NCI-H460 (cell line): ENCODE data around the gene SLF2. TPM values are rescaled to one million over a fixed set of nuclear protein-coding genes. Genes with fewer than 3 reads are reported as not detected.

ENCODE experiments used
- DNase-seq: peaks from one replicate; pipeline ENCODE4 v3.0.0-alpha.2; 2016; ENCODE audit warnings: low read depth; ENCODE audit errors: extremely low read depth
- total RNA-seq: library from RNA; depleted of rRNA; stranded (reverse); fragments of >200 nt; shearing (Covaris generic); gene quantifications from 2 replicates; pipeline ENCODE4 v1.2.3, GENCODE V29; 2014

Gene SLF2
- total RNA-seq, 1 experiment from 2014 or later: 26.1 TPM

DNA sequence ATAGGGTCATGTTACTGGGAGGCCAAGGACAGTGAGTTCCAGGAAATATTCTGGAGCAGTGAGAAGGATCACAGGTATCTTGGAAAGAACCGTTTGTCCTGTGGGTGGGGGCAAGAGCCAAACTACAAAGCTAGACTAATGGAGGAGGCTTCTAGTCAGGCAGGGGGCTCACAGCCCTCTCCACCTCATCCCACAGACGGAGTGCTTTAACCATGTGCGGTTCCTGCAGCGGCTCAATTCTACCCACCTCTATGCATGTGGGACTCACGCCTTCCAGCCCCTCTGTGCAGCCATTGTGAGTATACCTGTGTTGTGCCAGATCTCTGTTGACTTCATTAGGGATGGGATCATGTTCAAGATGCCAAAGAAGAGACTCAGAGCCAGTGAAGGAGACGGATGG lies 64.7 kb downstream of the SLF2 start:
- no peak for DNase-seq

DNA sequence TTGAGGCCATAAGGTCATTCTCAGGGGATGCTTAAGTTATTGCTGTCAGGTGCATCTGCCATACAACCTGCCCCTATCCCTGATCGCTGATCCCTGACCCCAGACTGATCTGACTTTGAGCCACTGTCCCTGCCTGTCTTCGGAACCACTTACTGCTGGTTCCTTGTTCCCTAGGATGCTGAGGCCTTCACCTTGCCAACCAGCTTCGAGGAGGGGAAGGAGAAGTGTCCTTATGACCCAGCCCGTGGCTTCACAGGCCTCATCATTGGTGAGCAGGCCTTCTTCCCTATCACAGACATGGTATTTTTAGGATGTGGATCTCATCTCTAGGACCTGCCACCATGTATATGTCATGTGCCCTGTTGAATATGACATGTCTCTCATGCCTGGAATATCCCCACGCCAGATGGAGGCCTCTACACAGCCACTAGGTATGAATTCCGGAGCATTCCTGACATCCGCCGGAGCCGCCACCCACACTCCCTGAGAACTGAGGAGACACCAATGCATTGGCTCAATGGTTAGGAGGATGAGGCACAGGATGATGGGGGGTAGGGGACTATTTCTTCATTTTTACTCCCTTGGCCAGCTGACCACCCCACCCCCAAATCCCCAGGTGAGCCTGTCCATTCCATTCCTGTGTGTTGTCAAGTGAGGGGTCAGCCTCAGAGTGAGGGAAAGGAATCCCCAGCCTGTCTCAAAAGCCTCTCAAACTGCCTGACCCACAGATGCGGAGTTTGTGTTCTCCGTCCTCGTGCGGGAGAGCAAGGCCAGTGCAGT lies 65.5 kb downstream of the SLF2 start:
- no peak for DNase-seq

DNA sequence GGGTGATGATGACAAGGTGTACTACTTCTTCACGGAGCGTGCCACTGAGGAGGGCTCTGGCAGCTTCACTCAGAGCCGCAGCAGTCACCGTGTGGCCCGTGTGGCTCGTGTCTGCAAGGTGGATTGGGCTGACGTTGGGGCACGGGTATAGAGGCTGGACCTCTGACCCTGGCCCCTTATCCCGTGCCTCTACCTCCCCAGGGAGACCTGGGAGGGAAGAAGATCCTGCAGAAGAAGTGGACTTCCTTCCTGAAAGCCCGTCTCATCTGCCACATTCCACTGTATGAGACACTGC lies 66.1 kb downstream of the SLF2 start:
- no peak for DNase-seq

DNA sequence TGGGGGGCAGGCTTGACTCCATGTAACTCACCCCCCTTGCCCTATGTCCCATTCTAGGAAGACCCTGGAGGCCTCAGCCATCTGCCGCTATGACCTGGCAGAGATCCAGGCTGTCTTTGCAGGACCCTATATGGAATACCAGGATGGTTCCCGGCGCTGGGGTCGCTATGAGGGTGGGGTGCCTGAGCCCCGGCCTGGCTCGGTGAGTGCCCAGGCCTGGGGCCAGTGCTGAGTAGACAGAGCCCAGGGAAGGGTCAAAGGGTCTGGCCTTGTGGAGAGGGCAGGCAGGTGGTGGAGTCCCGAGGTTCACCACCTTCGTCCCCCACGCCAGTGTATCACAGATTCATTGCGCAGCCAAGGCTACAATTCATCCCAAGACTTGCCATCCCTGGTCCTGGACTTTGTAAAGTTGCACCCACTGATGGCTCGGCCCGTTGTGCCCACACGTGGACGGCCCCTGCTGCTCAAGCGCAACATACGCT lies 67.1 kb downstream of the SLF2 start:
- no peak for DNase-seq

DNA sequence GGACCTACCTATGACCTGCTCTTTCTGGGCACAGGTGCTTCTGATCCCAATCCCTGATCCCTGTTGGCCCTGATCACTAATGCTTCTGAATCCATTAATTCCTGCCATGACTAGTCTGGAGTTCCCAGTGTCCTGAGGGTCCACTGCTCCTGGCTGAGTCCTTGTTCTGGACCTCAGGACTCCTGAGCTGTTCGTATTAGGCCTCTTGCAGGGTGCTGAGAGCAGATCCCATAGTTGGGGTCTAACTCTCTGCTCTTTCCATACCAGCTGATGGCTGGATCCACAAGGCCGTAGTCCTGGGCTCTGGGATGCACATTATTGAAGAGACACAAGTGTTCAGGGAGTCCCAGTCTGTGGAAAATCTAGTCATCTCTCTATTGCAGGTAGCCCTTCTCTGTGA lies 67.5 kb downstream of the SLF2 start:
- no peak for DNase-seq

DNA sequence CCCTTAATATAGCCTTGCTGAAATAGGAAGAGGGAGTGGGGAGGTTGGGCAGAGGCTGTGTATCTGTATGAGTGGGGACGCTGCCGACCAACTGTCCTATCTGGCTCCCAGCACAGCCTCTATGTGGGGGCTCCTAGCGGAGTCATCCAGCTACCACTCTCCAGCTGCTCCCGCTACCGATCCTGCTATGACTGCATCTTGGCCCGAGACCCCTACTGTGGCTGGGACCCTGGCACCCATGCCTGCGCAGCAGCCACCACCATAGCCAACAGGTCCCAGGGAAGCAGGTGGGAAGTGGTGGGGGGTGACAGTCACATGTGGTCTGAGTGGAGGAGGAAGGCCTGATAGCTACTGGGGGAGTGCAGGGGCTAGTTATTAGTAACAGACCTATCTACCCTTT lies 67.9 kb downstream of the SLF2 start:
- DNase-seq: no peak

DNA sequence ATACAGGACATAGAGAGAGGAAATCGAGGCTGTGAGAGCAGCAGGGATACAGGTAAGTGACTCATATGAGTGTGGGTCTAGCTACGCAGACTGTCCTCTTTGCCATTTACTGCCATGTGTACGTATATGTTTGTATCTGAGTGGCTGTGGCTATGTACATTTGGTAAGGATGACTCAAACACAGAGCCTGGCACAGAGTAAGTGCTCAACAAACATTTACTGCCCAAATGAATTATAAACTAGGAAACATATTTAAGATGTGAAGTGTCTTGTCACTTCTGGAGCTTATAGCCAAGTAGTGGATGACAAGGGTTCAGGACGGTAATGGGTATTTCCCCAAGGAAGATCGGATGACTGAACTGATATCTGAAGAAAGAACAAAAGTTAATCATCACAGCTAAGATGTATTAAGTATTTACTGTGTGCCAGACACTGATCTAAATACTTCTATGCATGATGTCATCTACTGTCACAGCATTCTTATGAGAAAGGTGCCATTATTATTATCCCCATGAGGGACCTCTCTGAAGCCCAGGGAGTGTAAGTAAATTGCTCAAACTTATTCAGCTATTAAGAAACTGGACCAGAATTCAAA lies 68.5 kb downstream of the SLF2 start:
- no peak for DNase-seq

DNA sequence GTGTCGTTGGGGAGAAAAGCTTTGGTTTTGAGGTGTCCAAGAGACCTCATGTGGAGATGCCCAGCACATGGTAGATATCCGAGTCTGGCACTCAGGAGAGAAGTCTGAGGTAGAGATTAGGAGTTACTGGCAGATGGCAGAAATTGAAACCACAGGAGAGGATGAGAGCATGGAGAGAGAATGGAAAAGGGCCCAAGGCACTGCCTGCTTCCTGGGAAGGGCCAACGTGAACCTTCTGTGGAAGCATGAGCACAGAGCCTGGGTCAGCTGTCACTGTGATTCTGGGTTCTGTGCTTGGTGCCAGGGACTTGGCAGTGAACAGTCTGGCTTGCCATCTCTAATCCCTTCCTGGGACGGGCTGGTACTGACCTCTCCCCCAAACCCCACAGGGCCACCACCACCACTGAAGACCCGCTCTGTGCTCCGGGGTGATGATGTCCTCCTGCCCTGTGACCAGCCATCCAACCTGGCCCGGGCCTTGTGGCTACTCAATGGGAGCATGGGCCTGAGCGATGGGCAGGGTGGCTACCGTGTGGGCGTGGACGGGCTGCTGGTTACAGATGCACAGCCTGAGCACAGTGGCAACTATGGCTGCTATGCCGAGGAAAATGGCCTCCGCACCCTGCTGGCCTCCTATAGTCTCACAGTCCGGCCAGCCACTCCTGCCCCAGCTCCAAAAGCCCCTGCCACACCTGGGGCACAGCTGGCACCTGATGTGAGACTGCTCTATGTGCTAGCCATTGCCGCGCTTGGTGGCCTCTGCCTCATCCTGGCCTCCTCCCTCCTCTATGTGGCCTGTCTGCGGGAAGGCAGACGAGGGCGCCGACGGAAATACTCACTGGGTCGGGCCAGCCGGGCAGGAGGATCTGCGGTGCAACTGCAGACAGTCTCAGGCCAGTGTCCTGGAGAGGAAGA lies 70.4 kb downstream of the SLF2 start:
- no peak for DNase-seq

DNA sequence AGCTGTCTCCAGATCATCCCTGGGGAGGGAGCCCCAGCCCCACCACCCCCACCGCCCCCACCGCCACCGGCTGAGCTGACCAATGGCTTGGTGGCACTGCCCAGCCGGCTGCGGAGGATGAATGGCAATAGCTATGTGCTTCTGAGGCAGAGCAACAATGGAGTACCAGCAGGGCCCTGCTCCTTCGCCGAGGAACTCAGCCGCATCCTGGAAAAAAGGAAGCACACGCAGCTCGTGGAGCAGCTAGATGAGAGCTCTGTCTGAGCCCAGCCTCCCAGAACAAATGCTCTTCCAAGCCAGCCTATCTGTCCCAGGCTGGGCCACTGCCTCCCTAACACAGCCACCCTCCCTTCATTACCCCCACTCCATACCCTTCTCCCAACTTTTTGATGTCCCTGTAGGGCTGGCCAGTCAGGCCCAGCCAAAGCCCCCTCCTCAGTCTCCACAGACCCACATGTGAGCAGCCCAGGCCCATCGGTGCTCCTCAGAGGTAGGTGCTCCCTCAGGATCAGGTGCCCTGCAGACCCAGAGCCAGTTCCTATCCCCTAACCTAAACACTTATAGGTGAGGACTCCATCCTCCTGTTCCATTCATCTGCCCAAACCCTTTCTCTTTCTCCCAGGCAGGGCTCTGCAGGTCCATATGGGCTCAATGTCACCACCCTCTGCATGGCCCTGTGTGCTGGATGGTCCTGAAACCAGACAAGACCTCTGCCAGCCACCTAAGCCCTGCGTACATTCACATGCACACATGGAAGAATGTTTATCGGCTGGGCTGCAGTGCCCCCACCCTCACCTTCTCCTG lies 71.3 kb downstream of the SLF2 start:
- DNase-seq: no peak

DNA sequence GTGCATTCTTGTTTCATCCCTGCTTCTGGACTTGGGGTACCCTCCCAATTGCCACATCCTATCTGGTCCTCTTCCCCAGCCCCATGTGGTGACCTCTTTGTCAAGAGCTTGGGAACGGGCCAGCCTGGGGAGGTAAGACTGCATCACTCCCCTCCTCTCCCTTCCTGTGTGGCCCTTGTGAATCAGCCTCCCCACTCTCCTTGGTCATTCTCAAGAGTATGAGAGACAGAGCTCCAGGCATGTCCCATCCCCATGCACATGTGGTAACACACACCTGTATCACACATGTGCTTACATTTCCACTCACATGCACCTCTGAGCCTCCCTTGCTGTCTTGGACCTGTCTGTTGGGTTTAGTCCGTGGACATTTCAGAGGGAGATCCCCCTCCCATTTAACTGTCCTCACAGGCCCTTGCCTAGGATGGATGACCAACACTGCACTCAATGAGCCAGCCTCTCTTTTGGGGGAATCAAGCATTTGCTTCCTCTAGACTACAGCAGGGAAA lies 72.0 kb downstream of the SLF2 start:
- no peak for DNase-seq

DNA sequence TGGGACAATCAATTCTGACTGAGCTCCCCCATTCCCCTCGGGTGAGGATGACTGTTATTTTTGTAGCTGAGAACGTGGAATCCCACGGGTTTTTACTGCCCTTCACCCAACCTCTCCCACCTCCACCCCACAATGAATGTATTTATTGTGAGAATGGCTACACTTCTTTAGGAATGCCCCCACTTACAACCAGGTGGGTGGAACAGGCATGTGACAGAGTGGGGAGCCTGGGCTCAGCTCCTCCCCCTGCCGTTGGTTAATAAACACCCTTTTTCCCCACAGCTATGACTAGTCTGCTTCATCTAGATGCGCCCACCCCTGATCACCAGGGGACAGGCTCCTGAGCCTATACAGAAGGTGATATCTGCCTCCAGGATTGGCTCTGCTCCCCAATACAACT lies 72.6 kb downstream of the SLF2 start:
- DNase-seq: no peak

DNA sequence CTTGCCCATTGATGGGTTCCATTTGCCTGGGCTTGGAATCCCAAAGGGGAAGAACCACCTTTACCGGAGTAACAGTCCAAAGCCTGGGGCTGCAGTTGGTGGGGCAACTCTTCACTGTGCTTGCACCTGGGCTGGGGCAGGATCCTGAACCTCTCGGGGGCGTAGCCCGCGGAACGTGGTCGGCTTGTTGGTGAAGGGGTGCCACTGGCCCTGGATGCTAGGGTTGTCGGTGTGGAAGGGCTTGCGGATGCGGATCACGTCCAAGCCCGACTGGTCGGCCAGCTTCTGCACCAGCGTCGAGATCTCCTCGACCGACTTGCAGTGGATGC lies 73.8 kb downstream of the SLF2 start:
- DNase-seq: no peak

DNA sequence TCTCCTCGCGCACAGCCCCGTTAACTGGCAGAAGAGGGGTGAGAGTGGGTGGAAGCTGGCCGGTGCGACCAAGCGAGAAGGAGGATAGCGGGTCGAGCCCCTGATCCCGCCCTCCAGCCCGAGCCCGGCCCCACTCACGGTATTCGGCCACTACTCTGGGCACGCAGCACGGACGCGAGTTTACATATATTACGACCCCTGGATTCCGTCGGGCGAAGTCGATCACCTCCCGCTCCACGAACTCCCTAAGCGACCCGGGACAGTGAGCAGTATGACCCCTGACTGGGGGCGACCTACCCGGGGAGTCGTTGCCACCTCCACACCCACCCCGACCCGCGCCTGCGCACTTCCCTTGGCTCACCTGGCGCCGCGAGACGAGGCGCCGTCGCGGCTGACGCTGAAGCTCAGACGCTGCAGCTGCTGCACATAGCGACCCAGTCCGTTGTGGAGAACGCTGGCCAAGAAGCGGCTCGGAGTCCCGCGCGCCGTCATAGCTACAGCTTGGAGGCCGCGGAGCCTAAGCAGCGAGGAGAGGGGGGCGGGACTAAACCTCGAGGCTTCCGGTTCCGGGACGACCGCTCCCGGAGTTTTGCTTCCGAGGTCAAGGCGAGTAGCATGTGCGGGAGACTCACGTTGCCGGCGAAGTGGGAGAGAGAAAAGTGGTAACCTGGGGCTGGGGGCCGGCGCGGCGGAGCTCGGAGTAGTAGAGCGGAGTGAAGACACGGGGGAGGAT lies 74.4 kb downstream of the SLF2 start, which contains the start of the genes MRPL43 and TWNK:
MRPL43 (minus strand) TSS at position 546 of the 733 bp plus-strand sequence; CDS start at position 492, 54 bp downstream.
TWNK (plus strand) TSS at position 592 of the 733 bp plus-strand sequence. CDS start 668 bp downstream, outside the sequence.
- DNase-seq: peak; percentile 72

DNA sequence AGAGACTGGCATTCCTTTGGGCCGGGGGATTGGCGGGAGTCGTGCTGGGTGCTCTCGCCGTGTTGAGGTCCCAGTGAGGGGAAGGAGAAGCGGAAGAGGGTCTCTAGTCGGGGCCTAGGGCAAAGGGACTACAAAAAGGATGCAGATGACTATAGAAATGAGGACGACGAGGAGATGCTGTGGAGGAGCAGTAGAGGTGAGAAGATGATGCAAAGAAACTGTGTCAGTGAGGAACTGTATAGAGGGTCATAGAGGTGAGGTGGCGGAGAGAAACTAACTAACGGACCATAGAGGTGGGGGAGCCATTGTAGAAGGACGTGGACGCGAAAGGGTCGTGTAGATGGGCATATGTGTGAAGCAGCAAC lies 74.9 kb downstream of the SLF2 start:
- no peak for DNase-seq

DNA sequence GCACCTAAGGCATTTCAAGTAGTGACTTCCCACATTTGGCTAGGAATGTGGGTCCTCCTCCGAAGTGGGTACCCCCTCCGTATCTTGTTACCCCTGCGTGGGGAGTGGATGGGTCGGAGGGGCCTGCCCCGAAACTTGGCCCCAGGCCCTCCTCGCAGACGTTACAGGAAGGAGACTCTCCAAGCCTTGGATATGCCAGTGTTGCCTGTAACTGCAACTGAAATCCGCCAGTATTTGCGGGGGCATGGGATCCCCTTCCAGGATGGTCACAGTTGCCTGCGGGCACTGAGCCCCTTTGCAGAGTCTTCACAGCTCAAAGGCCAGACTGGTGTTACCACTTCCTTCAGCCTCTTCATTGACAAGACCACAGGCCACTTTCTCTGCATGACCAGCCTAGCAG lies 75.4 kb downstream of the SLF2 start:
- DNase-seq: no peak

DNA sequence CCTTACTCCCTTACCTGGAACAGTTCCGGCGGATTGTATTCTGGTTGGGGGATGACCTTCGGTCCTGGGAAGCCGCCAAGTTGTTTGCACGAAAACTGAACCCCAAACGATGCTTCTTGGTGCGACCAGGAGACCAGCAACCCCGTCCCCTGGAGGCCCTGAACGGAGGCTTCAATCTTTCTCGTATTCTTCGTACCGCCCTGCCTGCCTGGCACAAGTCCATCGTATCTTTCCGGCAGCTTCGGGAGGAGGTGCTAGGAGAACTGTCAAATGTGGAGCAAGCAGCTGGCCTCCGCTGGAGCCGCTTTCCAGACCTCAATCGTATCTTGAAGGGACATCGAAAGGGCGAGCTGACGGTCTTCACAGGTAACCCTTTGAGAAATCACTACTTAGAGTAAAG lies 76.3 kb downstream of the SLF2 start:
- DNase-seq: no peak

DNA sequence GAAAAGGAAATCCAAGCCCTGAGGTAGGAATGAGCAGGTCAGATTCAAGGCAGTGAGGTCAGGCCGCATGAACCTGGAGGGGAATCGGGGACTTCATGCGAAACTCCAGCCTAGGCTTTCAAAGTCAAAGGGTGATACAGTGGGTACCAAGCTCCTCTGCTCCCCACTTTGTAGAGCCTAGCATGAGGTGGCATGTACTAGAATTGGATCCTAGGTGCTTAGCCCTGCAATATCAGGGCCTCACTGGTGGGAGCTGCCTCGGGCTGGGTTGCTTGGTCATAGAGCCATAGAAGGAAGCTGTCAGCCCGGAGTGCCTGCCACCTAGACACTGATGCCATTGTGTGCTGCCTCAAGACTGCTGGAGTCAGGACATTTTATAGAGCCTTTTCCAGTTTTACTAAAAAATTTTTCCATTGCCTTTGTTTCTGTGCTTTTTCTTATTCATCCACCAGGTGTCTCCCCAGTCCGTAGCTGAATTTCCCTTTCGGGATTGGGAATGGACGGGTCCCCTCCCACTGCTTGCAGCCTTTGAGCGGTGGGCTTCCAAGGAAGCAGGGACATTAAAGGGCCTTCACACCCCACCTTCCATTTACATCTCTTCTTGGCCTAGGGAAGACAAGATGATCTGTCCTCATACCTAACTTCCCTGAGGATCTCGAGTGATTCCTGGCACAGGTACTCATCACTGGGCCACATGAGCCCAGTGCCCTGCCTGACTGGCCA lies 81.4 kb downstream of the SLF2 start:
- DNase-seq: no peak

DNA sequence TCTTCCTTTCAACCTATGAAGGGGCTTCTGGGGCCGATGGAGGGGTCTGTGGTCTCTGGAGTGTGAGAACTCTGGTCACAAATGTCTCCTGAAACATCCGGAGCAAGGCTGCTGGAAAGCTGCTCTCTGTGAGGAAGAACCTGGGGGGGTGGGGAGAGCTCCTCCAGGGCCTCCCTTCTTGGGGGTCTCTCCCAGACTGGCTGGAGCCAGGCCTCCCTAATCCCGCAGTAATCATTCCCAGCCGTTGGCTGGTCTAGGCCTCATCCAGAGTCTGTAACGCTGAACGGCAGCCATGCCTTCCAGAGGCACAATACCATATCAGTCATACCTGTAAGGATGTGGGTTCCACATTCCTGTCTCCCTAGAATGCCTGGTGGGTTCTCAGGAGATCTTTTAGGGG lies 82.4 kb downstream of the SLF2 start:
- DNase-seq: no peak

DNA sequence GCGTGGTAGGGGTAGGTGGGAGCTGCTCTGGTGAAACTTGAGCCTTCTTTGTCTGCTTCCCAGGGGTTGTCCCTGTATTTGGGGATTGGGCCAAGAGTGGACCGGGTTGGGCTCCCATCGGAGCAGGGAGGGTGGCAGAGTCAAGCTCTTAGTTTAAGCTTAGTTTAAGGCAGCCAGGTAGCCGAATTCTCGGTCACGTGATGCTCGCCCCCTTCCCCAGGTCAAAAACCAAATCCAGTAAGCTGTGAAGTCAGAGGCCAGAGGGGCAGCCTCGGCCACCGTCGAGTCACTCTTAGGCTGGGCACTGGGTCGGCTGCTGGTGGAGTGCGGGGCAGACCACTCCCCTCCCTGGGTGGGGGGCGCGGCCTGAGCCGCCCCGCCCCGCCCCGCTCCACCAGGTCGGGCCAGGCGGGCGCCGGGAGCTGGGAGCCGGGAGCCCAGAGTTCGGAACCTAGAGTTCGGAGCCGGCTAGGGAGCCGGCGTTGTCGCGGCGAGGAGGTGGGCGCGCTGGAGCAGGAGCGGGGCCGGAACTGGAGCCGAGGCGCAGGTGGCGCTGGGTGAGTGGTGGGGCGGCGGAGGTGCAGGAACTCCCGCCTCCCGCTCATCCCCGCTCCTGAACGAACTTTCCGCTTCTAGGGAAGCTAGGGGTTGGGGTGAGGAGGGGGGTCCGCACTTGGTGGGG lies 84.1 kb downstream of the SLF2 start:
- DNase-seq: no peak
